Endodermal cell (in vitro differentiated cells): ENCODE results near the gene REXO5. TPM values are rescaled to one million over a fixed set of nuclear protein-coding genes. Genes with fewer than 3 reads are reported as not detected.

Experiments used
- DNase-seq: peaks from one replicate; pipeline ENCODE4 v3.0.0-alpha.2; 2017
- H3K27ac ChIP-seq: 2 replicates; pipeline ENCODE4 v1.5.1; 2013; ENCODE audit warnings: mild to moderate bottlenecking, low read depth, low read length, moderate library complexity
- H3K27me3 ChIP-seq: 2 replicates; pipeline ENCODE4 v1.6.1; 2013; ENCODE audit warnings: mild to moderate bottlenecking, low read length, moderate library complexity; ENCODE audit not compliant: insufficient read depth, control insufficient read depth, poor library complexity, severe bottlenecking
- H3K36me3 ChIP-seq: 2 replicates; pipeline ENCODE4 v1.7.0; 2013; ENCODE audit warnings: mild to moderate bottlenecking, low read length, moderate library complexity; ENCODE audit not compliant: control insufficient read depth, insufficient read depth
- H3K4me1 ChIP-seq: one replicate; pipeline ENCODE4 v1.7.0; 2013; ENCODE audit warnings: low read length; ENCODE audit not compliant: control insufficient read depth, insufficient read depth
- H3K4me3 ChIP-seq: 2 replicates; pipeline ENCODE4 v1.5.1; 2013; ENCODE audit warnings: mild to moderate bottlenecking, low read length, moderate library complexity
- H3K9ac ChIP-seq: 2 replicates; pipeline ENCODE4 v1.6.1; 2013; ENCODE audit warnings: mild to moderate bottlenecking, low read length, moderate library complexity; ENCODE audit not compliant: poor library complexity, severe bottlenecking; ENCODE audit errors: extremely low read depth
- H3K9me3 ChIP-seq: 2 replicates; pipeline ENCODE4 v1.6.1; 2013; ENCODE audit warnings: mild to moderate bottlenecking, low read length, moderate library complexity; ENCODE audit not compliant: control insufficient read depth
- H3K27ac Mint-ChIP-seq: 2 replicates; pipeline ENCODE4 v1.8.0; 2020; ENCODE audit warnings: mixed read lengths
- H3K27me3 Mint-ChIP-seq: 2 replicates; pipeline ENCODE4 v1.8.0; 2021; ENCODE audit warnings: mild to moderate bottlenecking, mixed read lengths; ENCODE audit not compliant: insufficient read depth
- H3K36me3 Mint-ChIP-seq: 2 replicates; pipeline ENCODE4 v1.8.0; 2020; ENCODE audit warnings: low read depth, mixed read lengths
- H3K4me1 Mint-ChIP-seq: 2 replicates; pipeline ENCODE4 v1.8.0; 2020; ENCODE audit warnings: mixed read lengths
- H3K4me3 Mint-ChIP-seq: 2 replicates; pipeline ENCODE4 v1.8.0; 2020; ENCODE audit warnings: mild to moderate bottlenecking, moderate library complexity, mixed read lengths
- H3K9me3 Mint-ChIP-seq: 2 replicates; pipeline ENCODE4 v1.8.0; 2020; ENCODE audit warnings: mild to moderate bottlenecking, mixed read lengths
- CTCF ChIP-seq: fragments of 200-600 bp; sonication (generic); conservative IDR thresholded peaks from 2 replicates; pipeline ENCODE4 v1.5.0; 2021; ENCODE audit warnings: antibody characterized with exemption, mild to moderate bottlenecking
- WGBS, 2 experiments: methylation state at CpG; one replicate each; pipeline versions ENCODE4 v1.1.5 to v1.1.7; 2013; ENCODE audit warnings: missing lambda C conversion rate in 2 of 2, mixed read lengths in 1 of 2; ENCODE audit not compliant: insufficient coverage in 1 of 2, insufficient read length in 1 of 2; 5-methylcytosine and 5-hydroxymethylcytosine counted together
- total RNA-seq, 2 donors: library from RNA; stranded (reverse); fragmentation: NEBNext Ultra II Directional in 1 of 2; extraction: Animal tissue kit (Norgen Biotek cat#: 25700) in 1 of 2; gene quantifications; 2 replicates in 1 of 2; 3 replicates in 1 of 2; pipeline ENCODE4 v1.2.1, GENCODE V29; 2021

REXO5 gene
- total RNA-seq, 2 donors from 2014 or later, result 4.3 to 10.2 TPM

GRCh38 chr16:20844054-20844453, 37.7 kb downstream of the REXO5 start:
- Histone ChIP-seq H3K9ac (no peak overlapping the region), H3K4me1 (peaks cover 26% of the 10 kb centered on the region), H3K27ac (no peak overlapping the region), H3K9me3 (no peaks in the 10 kb centered on the region), H3K4me3 (no peak overlapping the region), H3K27me3 (no peaks in the 10 kb centered on the region), H3K36me3 (no peaks in the 10 kb centered on the region)
- TF ChIP-seq CTCF, result no peak
- peaks cover 45% of the 10 kb centered on the region for H3K4me1 Mint-ChIP-seq
- no peak overlapping the region for H3K4me3 Mint-ChIP-seq
- H3K9me3 Mint-ChIP-seq, result no peaks in the 10 kb centered on the region
- no peak for DNase-seq
- H3K36me3 Mint-ChIP-seq, result peaks cover 2% of the 10 kb centered on the region
- no peaks in the 10 kb centered on the region for H3K27me3 Mint-ChIP-seq
- no peak overlapping the region for H3K27ac Mint-ChIP-seq
- 69 to 85% methylated on average over 1 to 2 of the region's 2 CpGs for WGBS, 2 experiments

GRCh38 chr16:20844588-20844987, 38.3 kb downstream of the REXO5 start:
- Histone ChIP-seq H3K4me1 (peaks cover 26% of the 10 kb centered on the region), H3K9ac (no peak overlapping the region), H3K9me3 (no peaks in the 10 kb centered on the region), H3K36me3 (no peaks in the 10 kb centered on the region), H3K27me3 (no peaks in the 10 kb centered on the region), H3K27ac (no peak overlapping the region), H3K4me3 (no peak overlapping the region)
- TF ChIP-seq CTCF, result no peak
- Mint-ChIP-seq H3K4me1 (peaks cover 45% of the 10 kb centered on the region), H3K27ac (peak overlapping the region; percentile 30), H3K36me3 (peaks cover 2% of the 10 kb centered on the region), H3K4me3 (no peak overlapping the region), H3K27me3 (no peaks in the 10 kb centered on the region), H3K9me3 (no peaks in the 10 kb centered on the region)
- DNase-seq, result no peak
- WGBS, 2 experiments, result 90 to 94% methylated on average over 2 to 3 of the region's 3 CpGs

DNA sequence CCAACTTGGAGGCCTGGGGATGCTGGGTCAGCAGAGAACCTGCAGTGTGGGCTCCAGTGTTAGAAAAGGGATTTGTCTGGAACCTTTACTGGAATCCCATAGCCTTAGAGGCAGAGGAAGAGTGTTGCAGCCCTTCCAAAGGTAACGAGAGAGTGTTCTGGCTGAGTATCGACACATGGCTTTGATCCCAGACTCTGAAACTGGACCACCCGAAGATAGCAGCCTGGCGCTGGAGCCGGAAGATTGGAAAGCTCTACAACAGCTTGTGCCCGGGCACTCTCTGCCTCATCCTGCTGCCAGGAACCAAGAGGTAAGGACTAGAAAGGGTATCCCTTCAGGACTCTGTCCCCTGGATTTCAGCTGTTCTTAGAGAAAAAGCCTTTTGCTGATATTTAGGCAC, 39.7 kb downstream of the REXO5 start:
- no peak for TF ChIP-seq CTCF
- WGBS, 2 experiments, result 95 to 98% methylated on average over 6 of the region's 6 CpGs
- H3K4me3 Mint-ChIP-seq, result no peak overlapping the region
- H3K4me1 Mint-ChIP-seq, result peaks cover 48% of the 10 kb centered on the region
- H3K9me3 Mint-ChIP-seq, result no peaks in the 10 kb centered on the region
- DNase-seq, result no peak
- no peaks in the 10 kb centered on the region for H3K27me3 Mint-ChIP-seq
- H3K9me3 ChIP-seq, result no peaks in the 10 kb centered on the region
- H3K36me3 ChIP-seq, result no peaks in the 10 kb centered on the region
- no peak overlapping the region for H3K9ac ChIP-seq
- peak overlapping the region; percentile 32 for H3K4me3 ChIP-seq
- no peak overlapping the region for H3K27ac Mint-ChIP-seq
- H3K4me1 ChIP-seq, result peaks cover 33% of the 10 kb centered on the region
- peaks cover 2% of the 10 kb centered on the region for H3K36me3 Mint-ChIP-seq
- H3K27me3 ChIP-seq, result no peaks in the 10 kb centered on the region
- no peak overlapping the region for H3K27ac ChIP-seq
